WTC11 (cell line): Measurements from ENCODE around the gene ATP5MC2.

Source experiments
- CTCF ChIP-seq: fragments of 200-600 bp; IDR thresholded peaks from 2 replicates; pipeline ENCODE4 v1.8.0; 2022; ENCODE audit warnings: antibody characterized with exemption
- ZNF396 ChIP-seq: fragments of 250-450 bp; sonication (Bioruptor Pico); IDR thresholded peaks from 2 replicates; pipeline ENCODE4 v1.8.0; 2021; ENCODE audit warnings: mild to moderate bottlenecking, moderate library complexity, borderline replicate concordance

GRCh38 chr12:53664936-53665335 lies 10.9 kb downstream of the ATP5MC2 start:
- TF ChIP-seq CTCF, result no peak
- TF ChIP-seq ZNF396, result no peak
